B cell (primary cell): ENCODE results near the gene NSUN7.

Experiments used
- EZH2 ChIP-seq: IDR thresholded peaks from 2 replicates; pipeline ENCODE4 v1.6.1; 2012; ENCODE audit warnings: borderline replicate concordance, low read depth, mild to moderate bottlenecking, moderate library complexity, low read length; ENCODE audit not compliant: insufficient read depth, poor library complexity, severe bottlenecking
- TF ChIP-seq, protein P1 (sequence below): fragments of 200-600 bp; IDR thresholded peaks from one replicate; pipeline ENCODE4 v1.8.0; 2022; ENCODE audit warnings: antibody characterized with exemption, mild to moderate bottlenecking

DNA sequence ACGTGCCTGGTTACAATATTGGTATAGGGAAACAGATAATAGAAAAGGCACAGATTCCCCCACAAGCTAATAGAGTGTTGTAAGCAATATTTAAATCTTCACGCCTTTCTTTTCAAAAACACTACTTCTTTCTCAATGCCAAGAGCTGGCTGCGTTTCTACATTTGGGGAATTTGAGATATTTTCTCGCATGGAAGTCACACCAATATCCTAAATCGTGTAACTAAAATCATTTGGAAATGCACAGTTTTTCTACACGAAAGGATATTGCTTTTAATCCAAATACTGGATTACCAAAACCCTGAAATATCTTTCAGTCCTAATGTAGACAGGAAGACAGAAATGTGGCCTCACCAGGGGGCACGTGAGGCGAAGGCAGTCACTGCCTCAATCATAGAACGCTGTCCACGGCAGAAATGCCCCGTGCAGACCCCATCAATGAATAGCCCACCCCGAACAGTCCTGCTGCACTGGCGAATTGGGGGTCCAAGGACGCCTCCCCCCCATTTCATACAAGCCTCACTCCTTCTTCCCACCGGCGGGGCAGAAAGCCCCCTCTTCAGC is 106.6 kb downstream of the NSUN7 start:
- TF ChIP-seq, protein P1, sequence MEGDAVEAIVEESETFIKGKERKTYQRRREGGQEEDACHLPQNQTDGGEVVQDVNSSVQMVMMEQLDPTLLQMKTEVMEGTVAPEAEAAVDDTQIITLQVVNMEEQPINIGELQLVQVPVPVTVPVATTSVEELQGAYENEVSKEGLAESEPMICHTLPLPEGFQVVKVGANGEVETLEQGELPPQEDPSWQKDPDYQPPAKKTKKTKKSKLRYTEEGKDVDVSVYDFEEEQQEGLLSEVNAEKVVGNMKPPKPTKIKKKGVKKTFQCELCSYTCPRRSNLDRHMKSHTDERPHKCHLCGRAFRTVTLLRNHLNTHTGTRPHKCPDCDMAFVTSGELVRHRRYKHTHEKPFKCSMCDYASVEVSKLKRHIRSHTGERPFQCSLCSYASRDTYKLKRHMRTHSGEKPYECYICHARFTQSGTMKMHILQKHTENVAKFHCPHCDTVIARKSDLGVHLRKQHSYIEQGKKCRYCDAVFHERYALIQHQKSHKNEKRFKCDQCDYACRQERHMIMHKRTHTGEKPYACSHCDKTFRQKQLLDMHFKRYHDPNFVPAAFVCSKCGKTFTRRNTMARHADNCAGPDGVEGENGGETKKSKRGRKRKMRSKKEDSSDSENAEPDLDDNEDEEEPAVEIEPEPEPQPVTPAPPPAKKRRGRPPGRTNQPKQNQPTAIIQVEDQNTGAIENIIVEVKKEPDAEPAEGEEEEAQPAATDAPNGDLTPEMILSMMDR: no peak
- no peak for TF ChIP-seq EZH2
